ENCODE data around the gene MMP28.

The MMP28 gene

DNA sequence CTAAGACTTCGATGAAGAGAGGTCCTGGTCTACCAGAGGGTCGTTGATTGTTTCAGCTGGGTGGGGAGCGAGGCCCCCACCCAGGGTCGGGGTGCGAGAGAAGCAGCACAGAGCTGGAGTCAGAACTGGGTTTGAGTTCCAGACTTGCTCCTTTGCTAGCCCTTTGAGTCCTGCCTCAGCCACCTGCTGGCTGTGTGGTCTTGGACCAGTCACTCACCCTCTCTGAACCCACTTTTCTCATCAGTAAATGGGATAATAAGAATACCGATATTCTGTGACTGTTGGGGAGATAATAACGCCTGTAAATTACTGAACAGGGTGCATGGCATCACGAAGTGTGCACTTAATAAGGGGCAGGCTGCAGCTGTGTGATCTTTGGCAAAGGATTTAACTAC is 427 bp upstream of the MMP28 start:
- no peak overlapping the region for H3K9ac ChIP-seq (ENCODE audit: insufficient read length)
- peak overlapping the region; percentile 70 for H3K4me3 ChIP-seq
- H3K27ac ChIP-seq: no peak overlapping the region

DNA sequence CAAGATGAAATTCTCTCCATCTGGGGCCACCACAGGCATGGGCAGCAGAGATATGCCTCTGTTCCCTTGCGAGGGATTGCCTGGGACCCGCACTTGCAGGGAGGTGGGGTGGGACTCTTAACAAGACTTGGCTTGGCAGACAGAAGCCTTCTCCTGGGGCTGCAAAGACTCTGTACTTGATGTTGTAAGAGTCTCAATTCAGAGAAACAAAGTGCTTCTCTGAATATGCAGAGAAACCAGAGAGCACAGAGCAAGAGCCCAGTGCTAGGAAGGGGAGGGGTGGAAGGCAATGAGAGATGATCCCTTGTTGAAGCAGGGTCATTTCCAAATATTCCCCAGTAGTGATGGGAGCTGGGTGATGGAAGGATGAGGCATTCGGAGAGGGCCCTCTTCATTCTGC is 2.2 kb downstream of the MMP28 start:
- Histone ChIP-seq H3K9me3 (ENCODE audit: low read depth, low read length) (no peaks in the 10 kb centered on the region), H3K36me3 (ENCODE audit: insufficient read depth, low read length) (no peaks in the 10 kb centered on the region), H3K27ac (no peak overlapping the region), H3K9ac (ENCODE audit: insufficient read length) (no peak overlapping the region), H3K4me3 (no peak overlapping the region)
- DNase-seq (ENCODE audit: low read depth, low spot score): no peak
- TF ChIP-seq POLR2AphosphoS5 (IDR thresholded peaks at IDR 0.05; ENCODE audit: borderline replicate concordance, low read depth, low read length) (no peak), FOXP2 (optimal IDR thresholded peaks at IDR 0.05; ENCODE audit: control extremely low read depth, extremely low read length, insufficient read depth) (no peak), EZH2 (IDR thresholded peaks at IDR 0.05) (no peak)

More for the DNA sequence above, 427 bp upstream of the MMP28 start:
- no peaks in the 10 kb centered on the region for H3K9me3 ChIP-seq (ENCODE audit: low read depth, low read length)
- TF ChIP-seq POLR2AphosphoS5 (IDR thresholded peaks at IDR 0.05; ENCODE audit: borderline replicate concordance, low read depth, low read length) (no peak), EZH2 (IDR thresholded peaks at IDR 0.05) (no peak), FOXP2 (optimal IDR thresholded peaks at IDR 0.05; ENCODE audit: control extremely low read depth, extremely low read length, insufficient read depth) (no peak)
- DNase-seq (ENCODE audit: low read depth, low spot score): no peak
- no peaks in the 10 kb centered on the region for H3K36me3 ChIP-seq (ENCODE audit: insufficient read depth, low read length)

DNA sequence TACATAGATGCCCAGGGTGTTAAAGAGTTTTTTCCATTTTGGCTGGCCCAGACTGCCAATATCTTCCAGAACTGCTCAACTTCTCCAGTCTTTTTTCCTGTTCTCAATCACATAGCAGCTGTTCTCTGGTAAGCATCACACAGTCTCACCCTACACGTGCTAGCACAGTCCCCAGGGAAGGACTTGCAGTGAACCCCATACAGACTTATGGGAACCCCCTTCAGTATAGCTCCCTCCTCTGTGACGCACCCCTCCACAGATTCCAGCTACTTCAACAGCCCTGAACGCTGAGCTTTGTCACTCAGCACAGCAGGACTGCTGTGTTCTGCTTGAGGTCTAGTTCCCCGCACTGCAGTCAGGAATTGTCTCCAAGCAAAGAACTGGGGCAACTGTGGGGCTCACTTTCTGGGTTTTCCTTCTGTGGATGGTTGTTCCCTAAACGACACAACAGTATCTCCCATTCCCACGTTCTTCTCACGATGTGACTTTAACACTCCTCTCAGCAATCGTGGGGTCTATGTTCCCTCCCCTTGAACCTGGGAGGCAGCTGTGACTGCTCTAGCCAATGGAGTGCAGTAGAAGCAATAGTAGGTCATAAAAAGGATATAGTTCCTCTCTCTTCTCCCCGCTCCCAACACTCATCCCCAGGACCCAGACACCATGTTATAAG is 3.6 kb downstream of the MMP28 start:
- no peak overlapping the region for H3K27ac ChIP-seq
- no peaks in the 10 kb centered on the region for H3K36me3 ChIP-seq (ENCODE audit: insufficient read depth, low read length)
- DNase-seq (ENCODE audit: low read depth, low spot score): no peak
- H3K9ac ChIP-seq (ENCODE audit: insufficient read length): no peak overlapping the region
- no peaks in the 10 kb centered on the region for H3K9me3 ChIP-seq (ENCODE audit: low read depth, low read length)
- no peak for TF ChIP-seq FOXP2 (optimal IDR thresholded peaks at IDR 0.05; ENCODE audit: control extremely low read depth, extremely low read length, insufficient read depth)
- no peak overlapping the region for H3K4me3 ChIP-seq

DNA sequence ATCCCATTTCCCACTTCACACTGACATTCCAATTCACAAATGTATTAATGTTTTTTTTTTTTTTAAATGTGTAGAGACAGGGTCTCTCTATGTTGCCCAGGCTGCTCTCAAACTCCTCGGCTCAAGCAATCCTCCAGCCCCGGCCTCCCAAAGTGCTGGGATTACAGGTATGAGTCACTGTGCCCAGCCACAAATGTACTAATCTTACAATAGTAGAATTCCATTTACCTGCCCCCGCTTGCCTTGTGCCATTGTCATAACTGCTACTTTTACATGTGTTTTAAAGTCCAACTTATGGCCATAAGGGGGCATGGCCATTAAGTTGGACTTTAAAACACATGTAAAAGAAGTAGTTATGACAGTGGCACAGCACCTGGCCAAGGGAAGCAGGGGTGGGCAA is 4.6 kb downstream of the MMP28 start:
- no peak for DNase-seq (ENCODE audit: low read depth, low spot score)
- no peak overlapping the region for H3K9ac ChIP-seq (ENCODE audit: insufficient read length)
- H3K4me3 ChIP-seq: no peak overlapping the region
- H3K27ac ChIP-seq: no peak overlapping the region
- H3K9me3 ChIP-seq (ENCODE audit: low read depth, low read length): no peaks in the 10 kb centered on the region
- TF ChIP-seq EZH2 (IDR thresholded peaks at IDR 0.05) (no peak), FOXP2 (optimal IDR thresholded peaks at IDR 0.05; ENCODE audit: control extremely low read depth, extremely low read length, insufficient read depth) (no peak), POLR2AphosphoS5 (IDR thresholded peaks at IDR 0.05; ENCODE audit: borderline replicate concordance, low read depth, low read length) (no peak)
- no peaks in the 10 kb centered on the region for H3K36me3 ChIP-seq (ENCODE audit: insufficient read depth, low read length)

DNA sequence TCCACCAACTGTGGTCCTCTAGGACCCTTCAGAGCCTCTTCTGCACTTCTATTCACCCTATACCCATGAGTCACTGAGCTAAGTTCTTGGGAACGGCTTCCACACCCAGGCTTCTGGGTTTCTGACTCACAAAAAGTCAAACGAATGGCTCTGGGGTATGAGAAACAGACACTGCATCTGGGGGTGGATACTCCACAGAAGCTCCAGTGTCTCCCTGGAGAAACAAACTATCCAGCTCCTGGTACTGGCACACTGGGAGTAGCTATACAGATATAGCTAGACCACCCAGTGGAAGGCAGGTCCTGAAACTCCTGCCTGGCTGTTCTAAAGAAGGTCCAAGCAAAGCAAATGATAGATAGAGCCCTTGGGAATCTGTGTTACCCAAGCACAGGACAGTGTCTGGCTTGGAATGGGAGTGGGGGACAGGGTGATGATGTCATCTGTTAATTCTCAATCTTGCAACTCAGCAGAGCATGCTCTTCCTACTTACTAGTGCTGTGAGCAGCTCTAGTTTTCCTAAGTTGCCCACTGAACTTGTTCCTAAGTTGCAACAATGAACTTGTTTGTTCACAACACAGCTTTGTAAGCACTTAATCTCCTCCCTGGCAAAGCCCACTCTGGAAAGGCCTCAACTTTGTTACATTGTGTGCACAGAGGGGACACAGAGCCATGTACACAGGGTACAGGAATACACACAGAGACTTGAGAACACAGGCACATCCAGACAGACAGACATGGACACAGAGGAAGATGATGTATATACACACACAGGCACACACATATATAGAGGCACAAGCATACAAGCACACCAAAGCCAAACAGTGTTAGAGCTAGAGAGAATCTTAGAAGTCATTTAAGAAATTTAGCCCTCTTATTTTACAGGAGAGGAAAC is 6.7 kb downstream of the MMP28 start:
- Histone ChIP-seq H3K4me3 (no peak overlapping the region), H3K27ac (no peak overlapping the region)
- DNase-seq (ENCODE audit: low read depth, low spot score): no peak

DNA sequence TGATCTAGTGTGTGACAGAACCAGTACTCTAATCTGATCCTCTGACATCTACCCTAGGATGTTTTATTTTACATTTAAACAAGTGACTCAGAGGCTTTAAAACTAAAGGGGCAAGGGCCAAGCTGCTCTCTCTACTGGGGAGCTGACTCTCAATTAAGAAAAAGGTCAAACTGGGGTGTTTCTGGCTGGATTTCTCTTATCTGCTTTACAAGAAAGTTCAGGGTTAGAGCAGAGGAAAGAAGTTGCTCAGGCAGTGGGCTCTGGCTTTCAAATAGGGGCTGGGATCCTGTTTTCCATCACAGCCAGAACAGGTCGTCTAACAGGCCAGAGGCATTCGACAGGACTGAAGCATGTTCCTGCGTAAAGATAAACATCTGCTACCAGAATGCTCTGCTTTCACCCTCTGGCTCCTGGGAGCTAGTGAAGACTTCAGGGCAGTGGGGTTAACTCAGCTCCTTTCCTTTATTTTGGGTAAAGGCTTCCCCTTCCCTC is 8.5 kb downstream of the MMP28 start:
- H3K9me3 ChIP-seq (ENCODE audit: low read depth, low read length): no peaks in the 10 kb centered on the region
- DNase-seq (ENCODE audit: low read depth, low spot score): no peak
- no peak overlapping the region for H3K27ac ChIP-seq
- H3K4me3 ChIP-seq: no peak overlapping the region
- TF ChIP-seq POLR2AphosphoS5 (IDR thresholded peaks at IDR 0.05; ENCODE audit: borderline replicate concordance, low read depth, low read length) (no peak), FOXP2 (optimal IDR thresholded peaks at IDR 0.05; ENCODE audit: control extremely low read depth, extremely low read length, insufficient read depth) (no peak), EZH2 (IDR thresholded peaks at IDR 0.05) (no peak)
- H3K36me3 ChIP-seq (ENCODE audit: insufficient read depth, low read length): no peaks in the 10 kb centered on the region
- H3K9ac ChIP-seq (ENCODE audit: insufficient read length): no peak overlapping the region

More for the DNA sequence above, 6.7 kb downstream of the MMP28 start:
- Histone ChIP-seq H3K36me3 (ENCODE audit: insufficient read depth, low read length) (no peaks in the 10 kb centered on the region), H3K9ac (ENCODE audit: insufficient read length) (no peak overlapping the region), H3K9me3 (ENCODE audit: low read depth, low read length) (no peaks in the 10 kb centered on the region)
- TF ChIP-seq EZH2 (IDR thresholded peaks at IDR 0.05): no peak

DNA sequence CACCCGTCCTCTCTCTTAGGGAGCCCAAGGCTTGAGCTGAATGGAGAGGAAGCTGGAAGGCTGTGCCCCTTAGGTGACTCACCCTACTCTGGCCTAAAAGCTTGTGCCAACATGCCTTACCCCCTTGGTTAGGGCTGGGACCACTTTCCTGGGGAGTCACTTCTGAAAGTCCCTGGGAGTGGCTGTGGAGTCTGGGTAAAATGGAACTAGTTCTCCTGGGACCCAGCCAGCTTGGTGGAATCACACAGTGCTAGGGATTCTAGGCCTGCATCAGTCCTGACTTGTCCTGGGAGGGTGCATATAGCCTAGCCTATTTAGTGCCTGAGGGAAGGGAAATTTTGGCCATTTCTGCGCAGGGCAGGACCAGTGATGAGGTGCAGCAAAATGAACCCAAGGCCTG is 10.5 kb downstream of the MMP28 start:
- no peaks in the 10 kb centered on the region for H3K9me3 ChIP-seq (ENCODE audit: low read depth, low read length)
- no peak overlapping the region for H3K9ac ChIP-seq (ENCODE audit: insufficient read length)
- no peak overlapping the region for H3K4me3 ChIP-seq
- no peak for DNase-seq (ENCODE audit: low read depth, low spot score)
- TF ChIP-seq EZH2 (IDR thresholded peaks at IDR 0.05) (no peak), POLR2AphosphoS5 (IDR thresholded peaks at IDR 0.05; ENCODE audit: borderline replicate concordance, low read depth, low read length) (no peak), FOXP2 (optimal IDR thresholded peaks at IDR 0.05; ENCODE audit: control extremely low read depth, extremely low read length, insufficient read depth) (no peak)
- no peak overlapping the region for H3K27ac ChIP-seq
- no peaks in the 10 kb centered on the region for H3K36me3 ChIP-seq (ENCODE audit: insufficient read depth, low read length)

DNA sequence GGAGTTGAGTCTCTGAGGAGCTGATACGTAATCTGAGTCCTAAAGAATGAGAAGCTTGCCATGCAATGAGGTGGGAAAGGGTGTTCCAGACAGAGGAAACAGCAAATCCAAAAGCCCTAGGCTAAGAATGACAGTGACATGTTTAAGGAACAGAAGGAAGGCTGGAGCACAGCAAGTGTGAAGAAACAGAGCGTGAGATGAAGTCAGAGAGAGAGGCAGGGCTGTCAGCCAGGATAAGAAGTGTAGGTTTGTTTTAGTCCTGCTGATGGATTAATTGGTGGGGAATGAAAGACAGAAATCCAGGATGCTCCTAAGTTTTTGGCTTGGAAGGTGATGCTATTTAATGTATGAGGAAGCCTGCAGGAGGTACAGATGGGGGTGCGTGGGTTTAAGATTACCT is 14.5 kb downstream of the MMP28 start:
- TF ChIP-seq POLR2AphosphoS5 (IDR thresholded peaks at IDR 0.05; ENCODE audit: borderline replicate concordance, low read depth, low read length): no peak
- TF ChIP-seq EZH2 (IDR thresholded peaks at IDR 0.05): no peak
- TF ChIP-seq FOXP2 (optimal IDR thresholded peaks at IDR 0.05; ENCODE audit: control extremely low read depth, extremely low read length, insufficient read depth): no peak
- Histone ChIP-seq H3K9ac (ENCODE audit: insufficient read length) (no peak overlapping the region), H3K9me3 (ENCODE audit: low read depth, low read length) (no peaks in the 10 kb centered on the region), H3K36me3 (ENCODE audit: insufficient read depth, low read length) (no peaks in the 10 kb centered on the region), H3K4me3 (no peak overlapping the region), H3K27ac (no peak overlapping the region)
- no peak for DNase-seq (ENCODE audit: low read depth, low spot score)
